HG03280 (cell line): ENCODE results near the gene VMO1.

Experiments used
- ATAC-seq: cut with Tn5 transposase; IDR thresholded peaks from one replicate; pipeline ENCODE4 v1.9.1; 2021; ENCODE audit warnings: mild to moderate bottlenecking, moderate library complexity; ENCODE audit not compliant: unreplicated experiment

Gene VMO1

GRCh38 chr17:4786106-4786511 lies at the start of gene VMO1:
TSS of gene VMO1 (minus strand) at chr17:4786364. CDS start at chr17:4786352, 12 bp downstream.
- ATAC-seq = no peak

- ATAC-seq = no peak
Measured at GRCh38 chr17:4834681-4835020, 48.5 kb upstream of the VMO1 start.

GRCh38 chr17:4833941-4834680 lies 47.9 kb upstream of the VMO1 start:
- ATAC-seq = no peak

DNA sequence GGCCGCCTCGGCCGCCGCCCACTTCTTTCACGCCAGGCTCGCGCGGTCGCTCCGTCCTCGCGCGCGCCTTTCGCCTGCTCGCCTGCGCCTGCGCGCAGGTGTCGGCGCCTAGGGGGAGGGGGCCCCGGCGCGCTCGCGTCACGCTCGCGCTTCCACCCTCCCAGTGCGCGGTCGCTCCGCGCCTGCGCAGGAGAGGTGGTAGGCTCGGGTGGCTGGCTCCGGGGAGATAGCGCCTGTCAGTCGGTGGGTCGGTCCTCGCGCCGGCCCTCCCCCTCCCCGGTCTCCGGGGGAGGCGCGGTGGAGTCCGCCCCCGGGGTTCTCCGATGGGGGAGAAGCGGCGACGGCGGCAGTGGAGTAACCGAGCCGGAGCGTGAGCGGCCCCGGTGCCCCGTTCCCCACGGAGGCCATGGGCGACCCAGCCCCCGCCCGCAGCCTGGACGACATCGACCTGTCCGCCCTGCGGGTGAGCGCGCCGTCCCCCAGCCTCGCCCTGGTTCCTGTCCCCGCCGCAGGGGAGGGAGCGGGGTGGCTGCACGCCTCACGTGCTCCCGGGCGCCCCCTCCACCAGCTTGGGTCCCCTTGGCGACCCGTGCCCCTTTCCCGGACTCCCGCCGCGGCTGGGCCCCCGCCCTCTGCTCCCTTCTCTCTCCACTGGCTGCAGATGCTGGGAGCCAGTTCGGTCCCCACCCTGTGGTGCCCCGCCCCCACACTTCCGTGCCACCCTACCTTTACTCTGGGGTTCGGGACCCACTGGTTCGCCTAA lies 47.2 kb upstream of the VMO1 start, which contains the start of gene MINK1:
MINK1 (plus strand) TSS at position 163 of the 763 bp plus-strand sequence; CDS start at position 407, 244 bp downstream.
- peak; percentile 94 for ATAC-seq

DNA sequence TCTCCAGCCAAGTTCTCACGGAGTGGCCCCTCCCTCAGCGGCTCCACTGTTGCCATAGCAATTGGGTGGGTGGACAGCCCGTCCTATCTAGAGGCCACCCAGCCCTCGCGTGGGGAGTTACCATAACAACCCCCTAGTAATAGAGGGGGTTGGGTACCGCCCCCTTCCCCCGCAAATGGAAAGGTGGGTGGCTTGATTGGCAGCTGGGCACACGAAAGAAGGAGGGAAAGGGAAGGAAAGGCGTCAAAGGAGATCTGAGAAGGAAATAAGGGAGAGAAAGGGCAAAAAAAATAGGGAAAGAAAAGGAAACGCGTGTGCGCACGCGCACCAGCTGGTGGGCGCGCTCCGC lies 46.6 kb upstream of the VMO1 start:
- ATAC-seq = peak; percentile 1

DNA sequence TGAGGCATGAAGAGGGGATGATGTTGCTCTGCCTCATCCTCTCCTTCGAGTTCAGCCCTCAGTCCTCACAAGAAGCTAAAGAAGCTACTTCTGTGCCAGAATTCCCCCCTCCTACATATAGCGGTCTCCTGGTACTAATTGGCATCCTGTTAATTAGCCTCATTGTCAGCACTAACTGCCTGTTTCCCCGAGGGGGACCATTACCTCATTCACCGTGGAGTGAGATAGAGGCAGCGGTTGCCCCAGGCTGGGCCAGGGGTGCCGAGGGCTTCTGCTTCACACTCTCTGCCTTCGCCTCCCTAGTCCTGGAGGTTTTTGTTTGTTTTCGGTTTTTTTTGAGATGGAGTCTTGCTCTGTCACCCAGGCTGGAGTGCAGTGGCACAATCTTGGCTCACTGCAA lies 41.2 kb upstream of the VMO1 start:
- no peak for ATAC-seq

DNA sequence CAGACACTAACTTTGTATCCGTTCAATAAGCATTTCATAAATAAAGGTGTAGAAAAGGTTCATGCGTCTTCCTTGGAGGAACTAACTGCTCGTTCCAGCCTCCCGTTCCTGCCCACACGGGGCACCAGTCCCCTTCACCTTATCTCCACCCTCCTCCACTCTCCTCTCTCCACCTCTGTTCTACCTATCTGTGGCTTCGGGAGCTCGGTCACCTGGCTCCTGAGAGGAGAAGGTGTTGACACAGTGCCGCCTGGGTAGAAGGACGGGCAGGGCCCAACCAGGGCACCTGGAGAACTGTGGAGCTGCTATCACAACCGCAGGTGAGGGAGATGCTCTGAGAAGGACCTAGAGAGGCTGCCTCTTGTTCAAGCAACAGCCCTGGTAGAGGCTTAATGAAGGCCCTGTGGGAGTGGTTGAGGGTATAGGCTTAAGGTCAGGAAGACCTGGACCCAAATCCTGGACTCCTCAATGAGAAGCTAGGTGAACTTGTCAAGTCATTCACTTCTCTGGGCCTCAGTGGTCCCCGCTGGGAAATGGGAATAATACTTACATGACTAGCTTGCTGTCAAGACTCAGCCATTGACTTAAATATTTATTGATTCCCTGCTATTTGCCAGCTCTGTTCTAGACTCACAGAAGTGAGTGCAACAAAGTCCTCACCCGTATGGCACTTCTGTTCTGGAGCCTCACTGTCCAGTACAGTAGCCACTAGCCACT lies 37.4 kb upstream of the VMO1 start:
- no peak for ATAC-seq

DNA sequence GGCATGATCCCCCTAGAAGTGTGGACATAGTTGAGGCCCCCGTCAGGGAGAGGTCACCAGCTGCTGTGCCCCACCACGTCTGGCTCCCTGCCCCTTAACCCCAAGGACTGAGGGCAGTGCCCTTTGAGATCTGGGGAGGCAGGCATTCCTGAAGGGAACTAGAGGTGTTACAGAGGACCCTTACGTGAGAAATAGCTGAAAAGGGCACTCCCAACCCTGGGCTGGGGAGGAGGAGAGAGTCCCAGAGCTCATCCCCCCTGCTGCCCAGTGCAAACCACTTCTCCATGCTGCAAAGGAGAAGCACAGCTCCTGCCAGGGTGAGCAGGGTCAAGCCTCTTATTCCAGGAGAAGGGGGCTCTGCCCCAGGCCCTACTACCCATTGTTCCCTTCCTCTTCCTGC lies 36.7 kb upstream of the VMO1 start:
- no peak for ATAC-seq

DNA sequence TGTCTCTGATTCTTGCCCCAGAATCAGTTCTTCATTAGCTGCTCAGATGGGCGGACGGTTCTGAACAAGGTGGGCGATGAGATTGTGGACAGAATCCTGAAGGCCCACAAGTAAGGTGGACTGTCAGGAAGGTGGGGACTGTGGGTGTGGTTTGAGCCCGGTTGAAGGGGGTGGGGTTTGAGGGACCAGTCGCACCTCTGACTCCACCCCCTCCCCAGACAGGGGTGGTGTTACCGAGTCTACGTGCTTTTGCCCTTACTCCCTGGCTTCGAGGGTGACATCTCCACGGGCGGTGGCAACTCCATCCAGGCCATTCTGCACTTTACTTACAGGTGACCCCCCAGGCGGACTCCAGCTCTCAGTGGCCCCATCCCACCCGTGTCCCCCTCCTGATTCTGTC lies 32.1 kb upstream of the VMO1 start:
- ATAC-seq = no peak

- ATAC-seq = no peak
Measured at GRCh38 chr17:4816826-4817225, 30.7 kb upstream of the VMO1 start.

DNA sequence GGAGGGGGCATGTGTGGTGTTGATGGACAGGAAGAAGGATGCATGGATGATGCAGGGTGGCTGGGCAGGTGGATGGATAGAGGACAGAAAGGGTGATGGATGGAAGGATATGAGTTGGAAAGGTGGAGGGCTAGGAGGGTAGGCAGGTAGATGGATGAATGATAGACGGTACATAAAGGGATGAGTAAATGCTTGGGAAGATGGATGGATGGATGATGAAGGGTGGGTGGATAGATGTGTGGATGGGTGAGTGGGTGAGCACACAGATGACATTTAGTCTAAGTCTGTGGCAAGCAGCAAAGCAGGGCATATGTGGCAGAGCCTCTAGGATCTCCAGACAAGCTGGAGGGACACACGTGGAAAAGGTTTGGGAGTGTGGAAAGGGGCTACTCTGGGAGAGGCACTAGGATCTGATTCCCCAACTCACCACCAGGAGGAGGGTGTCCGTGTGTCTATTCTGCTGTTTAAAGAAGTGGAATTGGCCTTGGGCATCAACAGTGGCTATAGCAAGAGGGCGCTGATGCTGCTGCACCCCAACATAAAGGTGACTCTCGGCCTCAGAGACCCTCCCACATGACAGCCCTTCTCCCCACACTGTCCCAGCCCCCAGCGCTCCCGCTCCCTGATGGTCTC lies 29.0 kb upstream of the VMO1 start:
- no peak for ATAC-seq

- ATAC-seq = no peak
Measured at GRCh38 chr17:4812690-4813089, 26.5 kb upstream of the VMO1 start.

DNA sequence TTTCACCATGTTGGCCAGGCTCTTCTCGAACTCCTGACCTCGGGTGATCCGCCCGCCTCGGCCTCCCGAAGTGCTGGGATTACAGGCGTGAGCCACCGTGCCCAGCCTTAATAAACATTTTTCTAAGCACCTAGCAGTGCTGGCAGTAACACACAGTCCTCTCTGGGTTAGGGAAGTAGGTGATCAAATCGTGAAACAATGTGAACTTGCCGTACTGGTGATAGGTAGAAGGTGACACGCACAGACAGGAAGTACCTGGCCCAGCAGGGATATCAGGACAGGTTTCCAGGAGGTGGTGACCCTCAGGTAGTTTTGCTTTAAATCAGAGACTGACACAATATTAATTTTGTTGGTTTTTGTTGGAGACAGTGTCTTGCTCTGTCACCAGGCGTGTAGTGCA lies 25.3 kb upstream of the VMO1 start:
- ATAC-seq = no peak

GRCh38 chr17:4810696-4811290 lies 24.6 kb upstream of the VMO1 start:
- no peak for ATAC-seq

- no peak for ATAC-seq
Measured at GRCh38 chr17:4808378-4808767, 22.2 kb upstream of the VMO1 start.

GRCh38 chr17:4807605-4808377 lies 21.6 kb upstream of the VMO1 start:
- no peak for ATAC-seq

DNA sequence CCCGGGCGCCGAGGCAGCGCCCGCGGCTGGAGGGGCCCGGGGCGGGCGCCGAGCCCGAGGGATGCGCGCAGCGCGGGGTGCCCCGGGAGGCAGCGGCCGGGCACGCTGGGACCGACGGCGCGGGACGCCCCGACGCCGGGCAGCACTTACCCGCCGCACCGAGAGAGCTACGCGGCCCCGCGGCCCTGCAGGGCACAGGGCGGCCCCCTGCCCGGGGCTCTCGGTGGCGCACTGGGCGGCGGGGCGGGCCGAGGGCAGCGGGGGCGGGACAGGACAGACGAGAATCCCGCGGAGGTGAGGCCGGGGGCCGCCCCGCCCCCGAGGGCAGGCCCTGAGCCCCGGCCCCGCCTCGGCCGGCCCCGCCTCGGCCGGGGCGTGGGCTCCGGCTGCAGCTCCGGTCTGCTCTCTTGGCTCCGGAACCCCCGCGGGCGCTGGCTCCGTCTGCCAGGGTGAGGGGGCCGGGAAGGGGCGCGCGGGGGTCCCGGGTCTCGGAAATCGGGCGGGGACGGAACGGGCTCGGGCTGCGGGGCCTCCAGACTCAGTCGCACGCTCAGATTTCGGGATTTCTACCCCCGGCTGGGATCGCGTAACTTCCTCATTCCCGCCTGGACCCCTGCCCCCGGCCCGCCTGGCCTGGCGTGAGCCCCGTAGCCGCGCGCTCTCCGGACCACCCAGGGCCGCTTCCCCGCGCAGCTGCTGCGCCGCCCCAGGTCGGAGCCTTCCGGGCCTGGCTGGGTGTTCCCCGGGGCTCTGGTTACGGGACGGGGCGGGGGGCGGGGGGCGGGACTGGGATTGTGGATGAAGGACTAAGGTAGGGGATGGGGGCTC lies 20.8 kb upstream of the VMO1 start, which contains the start of gene PLD2:
PLD2 (plus strand) TSS at position 376 of the 828 bp plus-strand sequence. CDS start 621 bp downstream, outside the sequence.
- peak; percentile 93 for ATAC-seq

DNA sequence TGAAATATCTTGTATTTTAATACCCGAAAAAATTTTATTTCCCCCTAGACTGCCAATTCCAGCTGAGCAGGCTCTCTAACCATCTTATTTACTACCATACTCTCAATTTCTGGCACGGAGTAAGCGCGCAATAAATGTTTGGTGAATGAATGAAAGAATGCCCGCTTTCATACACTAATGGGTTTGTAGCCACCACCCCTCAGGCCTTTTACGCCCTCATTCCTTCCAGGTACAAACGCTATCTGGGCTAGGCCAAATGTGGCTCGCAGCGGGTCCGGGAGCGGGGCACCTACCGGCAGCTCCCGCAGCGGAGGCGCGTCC lies 20.3 kb upstream of the VMO1 start:
- ATAC-seq = no peak

DNA sequence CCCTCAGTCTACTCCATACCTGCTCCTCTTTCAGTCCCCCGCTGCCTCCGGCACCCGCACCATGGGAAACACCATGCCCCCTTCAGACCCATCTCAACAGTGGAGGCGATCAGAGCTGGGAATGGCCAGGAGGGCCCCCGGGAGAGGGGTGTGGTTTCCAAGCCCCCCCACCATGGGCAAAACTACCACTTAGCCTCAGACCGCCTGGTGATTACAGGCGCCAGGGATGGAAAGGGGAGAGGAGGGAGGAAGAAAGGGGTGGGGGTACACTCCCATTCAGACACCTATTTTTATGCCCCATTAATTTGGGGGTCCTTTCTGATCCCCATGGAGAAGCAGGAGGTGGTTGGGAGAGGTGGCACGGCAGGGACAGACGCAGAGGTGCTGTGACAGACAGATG lies 16.1 kb upstream of the VMO1 start, which contains the start of gene C17orf114:
C17orf114 (minus strand) TSS at position 101 of the 400 bp plus-strand sequence.
- no peak for ATAC-seq
